HG02981 (cell line): ENCODE measurements around the gene CIB4.
"Not testable (repeated sequence)": the region's sequence is repeated elsewhere in the genome, so short reads cannot be mapped to it uniquely, and the experiment has no call there.

Experiments used
- ATAC-seq: cut with Tn5 transposase; IDR thresholded peaks from one replicate; pipeline ENCODE4 v1.9.1; 2021; ENCODE audit warnings: mild to moderate bottlenecking, moderate library complexity; ENCODE audit not compliant: unreplicated experiment

Gene CIB4

DNA sequence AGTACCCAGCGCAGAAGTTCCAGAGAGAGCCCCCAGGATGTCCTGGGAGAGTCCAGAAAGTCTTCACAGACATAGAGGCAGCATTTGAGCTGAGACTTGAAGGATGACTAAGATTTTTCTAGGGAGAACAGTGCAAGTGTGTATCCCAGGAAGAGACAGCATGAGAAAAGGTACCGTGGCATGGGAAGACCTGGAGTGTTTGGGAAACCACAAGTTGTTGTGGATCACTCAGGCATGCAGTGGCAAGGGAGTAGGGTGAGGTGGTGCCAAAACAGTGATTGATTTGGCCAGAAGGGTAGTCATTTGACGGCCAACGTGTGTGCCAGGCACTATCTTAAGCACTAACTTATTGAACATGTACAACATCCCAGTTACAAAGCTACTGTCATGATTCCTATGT is 26.9 kb upstream of the CIB4 start:
- no peak for ATAC-seq

DNA sequence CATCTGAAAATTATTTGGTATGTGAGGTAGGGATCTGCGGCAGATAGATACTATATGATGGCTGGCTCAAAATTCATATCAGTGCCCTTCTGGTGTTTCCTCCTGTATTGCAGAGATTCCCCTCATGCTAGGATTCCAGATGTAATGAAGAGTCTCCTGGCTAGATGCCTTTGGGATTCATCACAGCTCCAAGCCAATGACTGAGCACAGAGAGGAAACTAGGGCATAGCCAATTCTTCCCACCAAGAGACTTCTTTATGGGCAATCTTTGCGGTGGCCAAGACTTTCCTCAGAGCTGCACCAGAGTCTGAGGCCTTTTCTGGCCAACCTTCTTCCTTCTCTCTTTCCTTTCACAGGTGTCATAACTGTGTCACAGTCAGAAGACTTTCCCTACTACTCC is 25.5 kb upstream of the CIB4 start:
- no peak for ATAC-seq

DNA sequence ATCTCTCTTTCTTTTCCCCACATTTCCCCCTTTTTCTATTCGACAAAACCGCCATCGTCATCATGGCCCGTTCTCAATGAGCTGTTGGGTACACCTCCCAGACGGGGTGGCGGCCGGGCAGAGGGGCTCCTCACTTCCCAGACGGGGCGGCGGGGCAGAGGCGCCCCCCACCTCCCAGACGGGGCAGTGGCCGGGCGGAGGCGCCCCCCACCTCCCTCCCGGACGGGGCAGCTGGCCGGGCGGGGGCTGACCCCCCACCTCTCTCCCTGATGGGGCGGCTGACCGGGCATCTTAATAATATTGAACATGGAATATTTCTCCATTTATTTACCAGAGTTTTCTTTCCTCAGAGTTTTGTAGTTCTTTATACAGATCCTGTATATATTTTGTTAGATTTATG is 24.1 kb upstream of the CIB4 start:
- ATAC-seq, result not testable (repeated sequence)

DNA sequence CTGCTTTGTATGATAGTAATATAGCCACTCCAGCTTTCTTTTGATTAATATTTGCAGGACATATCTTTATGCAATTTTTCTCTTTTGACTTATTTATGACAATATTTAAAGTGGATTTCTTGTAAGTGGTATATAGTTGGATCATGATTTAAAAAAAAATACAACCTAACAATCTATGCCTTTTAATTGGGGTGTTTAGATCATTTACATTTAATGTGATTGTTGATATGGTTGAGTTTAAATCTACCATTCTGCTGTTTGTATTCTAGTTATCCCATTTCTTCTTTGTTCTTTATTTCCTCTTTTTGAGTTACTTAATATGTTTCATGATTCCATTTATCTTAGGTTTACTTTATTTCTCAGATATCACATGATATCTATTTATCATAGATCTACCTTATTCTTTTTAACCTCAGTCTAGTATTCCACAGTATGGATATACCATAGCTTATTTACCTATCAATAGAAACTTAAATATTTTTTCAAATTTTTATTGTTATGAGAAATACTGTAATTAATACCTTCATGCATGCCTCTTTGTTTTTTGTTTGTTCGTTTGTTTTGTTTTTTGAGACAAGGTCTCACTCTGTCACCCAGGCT is 19.3 kb upstream of the CIB4 start:
- no peak for ATAC-seq

DNA sequence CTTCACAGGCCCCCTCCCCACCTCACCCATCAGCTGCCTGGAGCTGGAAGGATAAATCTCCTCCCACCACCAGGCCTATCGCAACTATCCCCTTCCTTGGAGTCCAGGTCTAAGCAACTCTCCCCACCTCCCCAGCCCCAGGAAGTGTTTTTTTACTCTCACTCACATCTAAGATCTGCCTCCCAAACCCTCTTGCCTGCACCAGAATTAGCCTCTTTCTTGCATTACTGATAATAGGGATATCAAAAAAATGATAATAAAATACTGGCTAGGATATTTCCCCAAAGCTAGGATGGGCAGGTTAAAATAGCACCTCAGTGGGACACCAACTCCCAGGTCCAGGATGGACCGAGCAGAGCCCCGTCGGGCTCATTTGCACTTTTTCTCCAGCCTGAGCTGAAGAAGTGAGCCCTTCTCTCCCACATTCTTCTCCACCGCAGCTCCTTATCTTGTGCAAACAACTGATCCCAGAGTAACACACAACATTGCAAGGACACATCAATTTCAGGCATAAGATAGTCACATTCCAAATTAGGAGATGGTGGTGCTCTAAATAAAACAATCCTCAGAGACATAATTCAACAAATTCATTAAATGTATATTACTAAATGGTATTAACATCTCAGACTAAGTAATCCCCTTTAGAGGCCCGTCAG is 17.7 kb upstream of the CIB4 start:
- no peak for ATAC-seq

DNA sequence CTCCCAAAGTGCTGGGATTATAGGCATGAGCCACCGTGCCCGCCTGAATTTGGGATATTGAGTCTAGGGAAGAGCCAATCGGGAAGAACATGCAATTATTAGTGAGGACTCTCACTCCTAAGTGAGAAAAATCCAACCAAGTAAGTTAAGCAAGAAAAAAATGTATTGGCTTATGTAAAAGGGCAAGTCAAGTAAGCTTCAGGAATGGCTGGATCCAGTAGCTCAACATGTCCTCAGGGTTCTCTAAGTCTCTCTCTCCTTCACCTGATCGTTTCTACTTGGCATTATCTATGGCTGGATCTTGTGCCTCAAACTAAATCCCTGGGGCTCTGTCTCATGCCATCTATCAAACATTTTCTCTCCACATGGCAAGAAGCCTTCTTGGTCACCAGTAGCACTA is 16.1 kb upstream of the CIB4 start:
- no peak for ATAC-seq

DNA sequence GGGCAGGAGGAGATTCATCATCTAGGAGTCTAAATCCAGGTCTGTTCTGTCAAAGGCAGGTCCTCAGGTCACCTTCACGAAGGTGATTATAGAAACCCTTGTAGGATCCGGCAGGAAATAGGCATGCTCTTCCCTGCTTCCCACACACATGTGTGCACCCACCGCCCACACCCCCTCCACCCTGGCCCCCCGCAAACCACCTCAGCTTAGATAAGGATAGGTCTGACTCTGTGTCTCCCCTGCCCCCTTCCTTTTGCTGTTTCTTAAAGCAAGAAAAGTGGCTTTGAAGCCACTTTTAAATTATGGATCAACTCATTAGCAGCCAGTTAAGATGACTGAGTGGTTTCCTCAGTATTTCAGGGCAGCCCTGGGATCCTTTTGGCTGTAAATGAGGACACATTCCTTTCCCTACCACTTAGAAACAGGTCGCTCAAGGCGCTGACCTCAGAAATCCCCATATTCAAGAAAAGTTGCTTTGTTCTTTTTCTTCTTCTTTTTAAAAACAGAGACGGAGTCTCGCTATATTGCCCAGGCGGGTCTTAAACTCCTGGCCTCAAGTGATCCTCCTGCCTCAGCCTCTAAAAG is 14.5 kb upstream of the CIB4 start:
- no peak for ATAC-seq

DNA sequence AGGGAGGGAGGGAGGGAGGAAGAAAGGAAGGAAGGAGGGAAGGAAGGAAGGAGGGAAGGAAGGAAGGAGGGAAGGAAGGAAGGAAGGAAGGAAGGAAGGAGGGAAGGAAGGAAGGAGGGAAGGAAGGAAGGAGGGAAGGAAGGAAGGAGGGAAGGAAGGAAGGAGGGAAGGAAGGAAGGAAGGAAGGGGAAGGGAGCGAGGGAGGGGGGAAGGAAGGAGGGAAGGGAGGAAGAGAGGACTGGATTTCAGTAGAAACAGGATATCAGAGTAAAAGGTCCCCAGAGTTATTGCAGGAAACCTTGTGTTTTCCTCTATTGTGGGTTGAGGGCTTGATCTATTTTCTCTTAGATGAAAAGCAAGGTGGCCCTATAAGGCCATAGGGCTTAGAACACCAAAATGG is 14.0 kb upstream of the CIB4 start:
- not testable (repeated sequence) for ATAC-seq

DNA sequence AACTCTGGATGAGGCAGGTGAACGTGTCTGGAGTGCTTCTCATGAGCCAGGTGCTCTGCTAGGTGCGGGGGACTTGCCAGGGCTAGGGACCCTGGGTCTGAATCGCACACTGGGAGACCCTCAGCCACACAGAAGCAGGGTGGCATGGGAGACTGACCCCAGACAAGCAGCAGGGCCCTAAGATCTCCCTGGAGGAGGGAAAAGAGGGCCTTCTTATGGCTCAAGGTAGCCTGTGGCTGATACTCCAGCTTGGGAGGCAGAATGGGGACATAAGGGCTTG is 12.8 kb upstream of the CIB4 start:
- ATAC-seq, result no peak

DNA sequence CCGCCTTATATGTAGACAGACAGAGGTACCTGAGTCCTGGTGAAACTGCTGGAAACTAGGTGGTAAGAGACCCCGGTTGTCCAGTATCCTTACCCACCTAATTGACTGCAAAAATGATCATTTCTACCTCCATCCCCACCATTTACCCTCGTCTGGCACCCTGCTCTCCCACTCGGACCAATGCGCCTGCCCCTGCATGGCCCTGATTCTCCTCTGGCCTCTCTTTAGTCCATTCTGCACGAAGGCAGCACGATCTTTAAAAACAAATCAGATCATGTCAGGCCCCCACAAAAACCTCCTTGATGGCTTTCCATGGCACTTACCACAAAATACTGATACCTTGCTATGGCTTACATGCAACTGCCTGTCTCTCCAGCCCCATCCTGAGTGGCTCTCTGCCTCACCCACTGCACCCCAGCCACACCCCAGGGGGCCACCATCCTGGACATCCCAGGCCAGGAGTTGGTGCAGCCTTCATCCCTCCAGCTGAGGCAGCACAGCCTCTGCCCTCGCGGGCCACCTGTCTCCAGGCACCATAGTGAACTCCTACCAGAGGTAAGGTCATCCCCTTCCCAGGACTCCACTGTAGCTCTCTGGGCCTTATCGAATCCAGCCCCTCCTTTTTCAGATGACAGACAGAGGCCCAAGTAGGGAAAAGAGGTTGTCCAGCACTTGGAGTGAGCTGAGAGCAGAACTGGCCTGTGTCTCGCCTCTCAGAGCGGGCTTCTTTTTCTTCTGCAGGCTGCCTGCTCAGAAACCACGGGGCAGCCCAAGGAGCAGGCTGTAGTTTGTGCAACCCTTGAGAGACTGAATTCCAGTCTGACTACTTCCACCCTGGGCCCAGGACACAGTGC is 12.3 kb upstream of the CIB4 start:
- no peak for ATAC-seq

DNA sequence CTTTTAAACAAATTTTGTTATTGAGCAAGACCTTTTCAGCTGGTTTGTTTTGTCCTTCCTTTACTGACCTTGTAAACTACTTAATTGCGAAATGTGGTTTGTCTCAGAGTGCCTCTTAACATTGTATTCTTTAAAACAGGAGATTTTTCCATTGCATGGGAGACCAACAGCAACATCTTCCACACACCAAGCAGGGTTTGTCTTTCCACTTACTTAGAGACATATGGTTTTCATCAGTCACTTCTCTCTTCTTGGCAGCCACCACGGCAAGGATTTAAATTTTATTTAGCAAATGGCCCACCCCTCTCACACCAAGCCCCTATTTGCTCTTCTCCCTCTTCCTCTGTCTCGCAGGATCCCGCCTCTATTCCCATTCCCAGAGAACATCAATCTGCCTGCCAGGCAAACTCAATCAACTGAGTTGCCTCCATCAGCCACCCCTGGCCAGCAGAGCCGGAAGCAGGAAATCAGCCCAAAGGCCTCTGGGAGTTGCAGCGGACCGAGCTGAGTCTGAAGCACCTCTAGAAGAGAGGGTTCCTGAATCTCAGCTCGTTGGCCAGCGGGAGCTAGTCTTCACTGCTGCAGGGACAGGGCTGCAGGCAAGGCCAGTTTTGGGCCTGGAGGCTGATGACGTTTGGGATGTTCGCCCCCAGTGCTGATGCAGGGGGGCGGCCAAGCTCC is 11.3 kb upstream of the CIB4 start:
- no peak for ATAC-seq

DNA sequence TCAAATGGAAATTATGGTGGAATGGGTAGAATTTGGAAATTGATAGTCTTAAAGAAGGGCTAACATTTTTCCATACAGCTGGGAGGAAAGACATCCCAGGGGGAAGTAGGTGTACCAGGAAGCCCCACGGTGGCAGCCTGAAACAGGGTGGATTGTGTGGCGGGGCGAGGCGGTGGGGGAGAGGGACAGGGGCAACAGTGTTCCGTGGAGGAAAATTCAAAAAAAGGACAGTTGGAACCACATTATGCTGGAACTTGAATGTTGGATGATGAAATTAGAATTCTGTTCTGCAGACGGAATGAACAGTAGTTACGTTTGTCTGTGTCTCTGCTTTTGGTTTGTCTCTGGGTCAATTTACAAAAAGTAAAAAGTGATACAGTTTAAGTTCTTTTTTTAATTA is 10.6 kb upstream of the CIB4 start:
- ATAC-seq, result no peak

DNA sequence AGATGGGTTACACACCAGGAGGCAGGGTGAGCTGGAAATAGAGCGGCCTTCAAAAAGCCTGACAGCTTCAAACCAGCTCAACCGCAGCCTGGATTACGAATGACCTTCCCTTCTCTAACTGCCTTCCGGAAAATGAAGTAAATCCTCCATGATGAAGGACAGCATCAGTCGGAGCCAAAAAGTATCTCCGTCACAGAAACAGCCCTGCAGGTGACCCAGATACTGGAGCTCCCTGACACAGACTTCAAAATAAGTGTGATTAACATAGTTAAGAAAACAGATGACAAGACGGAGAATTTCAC is 10.3 kb upstream of the CIB4 start:
- no peak for ATAC-seq

DNA sequence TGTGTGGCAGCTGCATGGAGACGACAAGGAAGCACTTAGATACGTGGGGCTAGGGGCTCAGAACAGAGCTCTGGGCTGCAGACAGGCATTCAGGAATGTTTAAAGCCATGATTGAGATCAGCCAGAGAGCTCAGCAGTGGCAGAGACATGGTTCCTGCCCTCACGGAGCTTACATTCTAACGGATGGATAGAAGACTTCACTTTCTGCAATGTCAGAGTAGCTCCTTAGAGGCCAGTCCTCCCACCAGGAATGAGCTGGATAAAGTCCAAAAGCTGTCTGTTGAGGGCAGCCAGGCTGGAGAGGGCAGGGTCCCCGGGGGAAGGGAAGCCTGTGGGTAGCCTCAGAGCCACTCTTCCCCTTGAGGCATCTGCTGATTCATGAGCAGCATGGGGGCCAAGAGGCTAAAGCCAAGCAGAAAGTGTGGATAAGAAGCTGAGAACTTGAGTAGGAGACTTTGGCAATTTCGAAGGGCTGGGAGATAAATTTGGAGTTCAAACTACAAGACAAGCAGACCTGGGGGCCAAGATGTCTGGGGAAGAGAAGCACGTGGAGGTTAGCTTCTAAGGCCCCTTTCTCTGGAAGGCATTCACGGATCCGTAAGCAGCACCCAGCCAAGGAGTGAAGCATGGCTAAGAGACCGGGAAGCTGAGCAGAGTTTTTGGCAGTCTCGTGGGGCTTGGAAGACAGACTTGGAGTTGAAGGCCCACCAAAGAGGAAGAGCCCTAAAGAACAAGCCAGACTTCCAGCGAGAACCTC is 9.7 kb upstream of the CIB4 start:
- ATAC-seq, result no peak

DNA sequence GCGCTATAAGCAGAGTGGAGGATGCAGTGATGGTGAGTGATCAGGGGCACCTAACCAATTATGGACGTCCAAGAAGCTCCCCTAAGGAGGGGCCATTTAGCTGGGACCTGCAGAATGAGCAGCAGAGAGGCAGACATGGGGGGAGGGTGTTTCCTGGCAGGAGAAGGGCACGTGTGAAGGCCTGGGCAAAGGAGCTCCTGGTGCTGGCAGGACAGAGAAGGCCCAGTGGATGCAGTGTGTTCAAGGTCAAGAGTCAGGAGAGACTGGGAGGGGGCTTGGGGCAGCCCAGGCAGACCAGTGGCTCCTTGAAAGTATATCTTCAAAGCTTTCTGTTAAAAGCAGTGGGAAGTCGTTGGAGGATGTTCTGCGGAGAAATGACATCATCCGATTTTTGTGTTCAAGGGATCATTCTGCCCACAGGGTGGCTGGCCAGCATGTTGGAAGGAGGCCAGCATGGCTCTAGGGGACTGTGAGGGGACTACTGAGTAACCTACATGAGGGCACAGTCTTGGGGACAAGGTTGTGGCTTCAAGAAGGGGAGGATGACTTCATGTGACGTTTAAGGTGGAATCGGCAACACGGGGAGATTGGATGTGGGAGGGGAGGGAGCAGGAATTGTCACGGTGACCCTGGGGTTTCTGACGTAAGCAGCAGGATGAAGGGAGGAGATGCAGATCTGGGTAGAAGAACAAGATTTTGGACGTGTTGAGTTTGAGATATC is 9.0 kb upstream of the CIB4 start:
- ATAC-seq, result no peak

DNA sequence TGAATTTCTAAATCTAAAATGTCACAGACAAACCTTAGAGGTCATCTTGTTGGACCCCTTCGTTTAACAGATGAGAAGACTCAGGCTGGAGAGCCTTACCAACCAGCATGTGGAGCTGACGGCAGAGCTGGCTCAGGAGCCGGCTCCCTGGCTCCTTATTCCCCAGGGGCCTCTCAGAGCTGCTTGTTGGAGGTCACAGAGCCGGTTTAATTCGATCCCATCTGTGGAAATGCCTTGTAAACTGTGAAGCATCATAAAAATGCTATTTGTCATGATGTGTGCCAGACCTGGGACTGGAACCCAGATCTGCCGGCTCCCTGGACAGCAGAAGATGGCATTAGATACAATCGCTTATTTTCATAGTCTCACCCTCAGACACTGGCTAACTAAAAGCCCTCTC is 8.2 kb upstream of the CIB4 start:
- ATAC-seq, result no peak

DNA sequence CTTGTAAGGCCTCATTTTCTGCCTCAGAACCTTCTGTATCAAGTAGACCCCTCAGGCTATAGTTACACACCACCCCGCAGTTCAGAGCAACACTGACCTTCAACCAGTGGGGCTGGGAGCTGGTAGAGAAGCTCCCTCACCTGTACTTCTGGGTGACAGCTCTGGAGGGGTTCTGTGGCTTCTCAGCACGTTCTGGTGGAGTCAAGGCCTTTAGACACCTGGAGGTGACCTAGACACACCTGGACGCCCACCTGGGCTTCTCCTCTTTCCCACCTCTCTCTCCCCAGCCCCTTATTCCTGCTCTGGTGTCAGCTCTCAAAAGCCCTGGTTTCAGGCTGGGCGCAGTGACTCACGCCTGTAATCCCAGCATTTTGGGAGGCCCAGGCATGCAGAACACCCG is 7.3 kb upstream of the CIB4 start:
- ATAC-seq, result no peak

DNA sequence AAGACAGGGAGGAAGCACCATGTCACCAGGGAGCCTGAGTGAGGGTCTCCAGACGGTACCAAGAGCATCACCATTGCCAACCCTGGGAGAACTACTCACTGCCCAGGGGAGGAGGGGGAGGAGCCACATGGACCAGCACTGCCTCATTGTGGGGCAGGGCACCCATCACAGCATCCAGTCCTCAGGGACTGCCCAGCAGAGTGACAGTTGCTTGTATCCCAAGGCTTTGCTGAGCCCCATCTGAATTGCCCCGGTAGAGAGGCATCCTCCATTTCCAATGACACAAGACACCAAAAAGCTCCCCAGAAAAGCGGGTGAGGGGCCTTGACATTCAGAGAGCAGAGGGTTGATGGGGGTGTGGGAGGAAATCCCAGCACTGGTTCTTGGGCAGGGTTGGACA is 6.8 kb upstream of the CIB4 start:
- no peak for ATAC-seq

DNA sequence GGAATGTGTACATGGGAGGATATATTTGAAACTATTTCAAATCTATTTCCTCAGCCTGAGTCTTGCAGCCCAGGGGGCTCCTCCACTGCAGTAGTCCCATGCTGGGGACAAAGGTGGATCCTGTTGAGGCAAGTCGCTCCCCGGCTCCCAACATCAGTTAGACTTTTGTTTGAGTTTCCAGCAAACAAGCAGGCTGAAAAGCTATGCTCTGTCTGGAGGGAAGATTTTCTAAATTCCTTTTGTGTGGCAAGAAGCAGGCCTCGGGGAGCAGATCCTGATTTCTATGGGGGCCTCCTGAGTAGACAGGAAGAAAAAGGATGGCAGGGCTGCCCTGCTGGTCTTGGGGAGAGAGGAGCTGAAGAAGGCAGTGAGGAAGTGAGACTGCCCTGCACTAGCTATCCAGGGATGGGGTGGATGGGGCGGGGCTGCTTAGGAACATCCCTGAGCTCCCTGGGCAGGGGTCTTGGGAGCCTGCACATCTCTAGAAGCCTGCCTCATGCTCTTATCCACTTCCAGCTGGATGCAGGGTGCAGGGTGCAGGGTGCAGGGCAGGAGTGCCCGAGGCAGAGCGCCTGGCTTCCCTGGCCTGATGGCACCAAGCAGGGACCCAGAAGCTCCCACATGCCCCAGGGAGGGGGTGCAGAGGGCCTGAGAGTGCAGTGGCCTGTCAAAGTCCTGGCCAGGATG is 6.0 kb upstream of the CIB4 start:
- ATAC-seq, result no peak

DNA sequence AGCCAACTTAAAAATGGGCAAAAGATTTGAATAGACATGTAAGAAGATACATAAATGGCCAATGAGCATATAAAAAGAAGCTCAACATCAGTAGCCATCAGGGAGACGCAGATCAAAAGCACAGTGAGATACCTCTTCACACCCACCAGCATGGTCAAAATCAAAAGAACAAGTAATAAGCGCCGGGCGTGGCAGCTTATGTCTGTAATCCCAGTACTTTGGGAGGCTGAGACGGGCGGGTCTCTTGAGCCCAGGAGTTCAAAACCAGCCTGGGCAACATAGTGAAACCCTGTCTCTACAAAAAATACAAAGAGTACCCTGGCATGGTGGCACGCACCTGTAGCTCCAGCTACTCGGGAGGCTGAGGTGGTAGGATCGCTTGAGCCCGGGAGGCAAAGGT is 4.6 kb upstream of the CIB4 start:
- ATAC-seq, result no peak
